NK-92 (cell line): ENCODE measurements around the gene OPHN1.
"Not testable (repeated sequence)": the region's sequence is repeated elsewhere in the genome, so short reads cannot be mapped to it uniquely, and the experiment has no call there.

Experiments
- DNase-seq: peaks from one replicate; lab custom pipeline; 2025; ENCODE audit not compliant: unreplicated experiment; lab: John Stamatoyannopoulos, UW

OPHN1 gene

DNA sequence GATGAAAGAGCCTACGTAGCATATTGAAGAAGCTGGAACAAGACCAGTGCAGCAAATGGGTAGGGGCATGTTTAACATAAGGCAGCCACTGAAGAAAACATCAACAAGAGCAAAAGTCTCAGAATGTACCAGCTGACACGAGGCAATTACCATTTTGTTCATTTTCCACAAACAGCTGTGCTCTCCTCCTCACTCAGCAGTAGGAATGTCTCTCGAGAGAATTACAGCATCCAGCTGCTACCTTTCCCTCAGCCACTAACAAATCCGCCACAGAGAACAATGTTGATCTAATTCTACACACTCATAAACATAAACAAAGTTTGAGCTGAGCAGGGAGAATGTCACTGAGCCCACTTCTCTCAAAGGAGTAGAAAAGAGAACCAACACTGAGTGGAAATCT, 68.0 kb downstream of the OPHN1 start:
- DNase-seq: no peak

DNA sequence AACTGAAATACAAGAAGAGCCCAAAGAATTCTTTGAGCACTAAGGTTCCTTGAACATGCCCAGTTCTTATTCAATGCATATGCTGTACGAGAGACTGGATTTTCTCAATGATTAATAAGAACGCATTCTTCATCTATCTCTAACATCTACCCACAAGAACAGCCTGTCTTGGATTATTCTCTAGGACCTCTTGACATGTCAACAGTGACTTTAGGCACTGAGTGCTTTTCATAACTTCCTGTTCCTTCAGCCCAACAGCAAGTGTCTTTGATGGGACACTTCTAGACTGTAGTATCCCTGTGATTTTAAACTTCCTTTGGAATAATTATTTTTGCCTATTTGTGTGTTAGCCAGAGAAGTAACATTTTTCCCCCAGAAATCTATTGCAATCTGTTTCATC, 69.3 kb downstream of the OPHN1 start:
- no peak for DNase-seq

DNA sequence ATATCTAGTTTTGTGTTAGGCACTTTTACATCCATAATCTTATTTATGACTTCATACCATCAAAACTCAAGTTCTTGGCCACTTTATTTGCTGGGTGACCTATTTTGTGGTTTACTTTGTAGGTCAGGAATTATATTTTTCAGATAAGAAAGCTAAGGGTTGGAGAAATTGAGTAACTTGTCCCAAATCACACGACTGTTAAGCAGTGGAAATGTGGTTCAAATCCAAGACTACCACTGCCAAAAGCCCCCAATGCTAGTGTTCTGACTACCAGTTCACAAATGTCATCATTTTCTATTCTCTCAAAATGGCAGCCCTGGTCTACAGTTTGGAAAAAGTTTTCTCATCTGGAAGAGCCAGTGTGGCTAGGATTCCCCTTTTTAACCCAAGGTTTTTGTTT, 74.6 kb downstream of the OPHN1 start:
- DNase-seq: no peak

DNA sequence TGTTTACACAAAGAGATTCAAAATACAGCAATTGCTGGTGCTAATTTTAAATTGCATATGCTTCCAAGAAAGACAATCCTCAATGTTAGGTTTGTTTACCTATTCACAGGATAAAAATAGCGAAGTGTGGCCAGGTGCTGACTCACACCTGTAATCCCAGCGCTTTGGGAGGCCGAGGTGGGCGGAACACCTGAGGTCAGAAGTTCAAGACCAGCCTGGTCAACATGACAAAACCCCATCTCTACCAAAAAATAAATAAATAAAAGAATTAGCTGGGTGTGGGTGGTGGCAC, 77.7 kb downstream of the OPHN1 start:
- no peak for DNase-seq

DNA sequence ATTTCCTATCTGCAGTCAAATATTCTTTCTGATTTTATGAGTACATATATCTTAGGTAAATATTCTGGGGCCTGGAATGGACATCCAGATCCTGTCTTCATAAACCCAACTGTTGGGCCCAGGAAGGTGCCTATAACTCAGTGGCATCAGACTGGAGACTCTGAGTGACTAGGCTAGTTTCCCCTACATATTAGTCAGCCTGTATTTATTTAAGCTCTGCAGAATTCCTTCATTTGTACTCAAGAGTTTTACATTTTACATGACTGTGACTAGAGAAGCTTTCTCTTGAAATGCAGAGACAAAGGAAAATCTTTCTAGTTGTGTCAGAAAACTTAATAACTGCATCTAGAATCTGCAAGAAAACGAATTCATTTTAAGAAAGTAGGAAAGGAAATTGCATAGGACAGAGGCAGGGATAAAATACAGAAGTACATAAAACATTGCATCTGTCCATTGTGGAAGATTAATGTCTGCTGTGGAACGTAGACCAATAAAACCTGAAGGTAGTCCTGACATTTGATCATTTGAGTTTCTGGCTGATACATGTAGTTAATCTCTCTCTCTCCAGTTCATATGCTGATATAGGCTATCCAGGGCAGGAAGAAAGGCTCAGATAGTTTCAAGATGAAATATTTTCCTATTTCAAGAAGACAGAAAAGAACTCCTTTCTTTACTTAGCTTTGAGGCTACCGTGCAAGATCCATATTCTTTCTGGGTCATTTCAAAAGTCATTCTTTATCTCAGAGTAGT, 78.2 kb downstream of the OPHN1 start:
- DNase-seq: no peak

DNA sequence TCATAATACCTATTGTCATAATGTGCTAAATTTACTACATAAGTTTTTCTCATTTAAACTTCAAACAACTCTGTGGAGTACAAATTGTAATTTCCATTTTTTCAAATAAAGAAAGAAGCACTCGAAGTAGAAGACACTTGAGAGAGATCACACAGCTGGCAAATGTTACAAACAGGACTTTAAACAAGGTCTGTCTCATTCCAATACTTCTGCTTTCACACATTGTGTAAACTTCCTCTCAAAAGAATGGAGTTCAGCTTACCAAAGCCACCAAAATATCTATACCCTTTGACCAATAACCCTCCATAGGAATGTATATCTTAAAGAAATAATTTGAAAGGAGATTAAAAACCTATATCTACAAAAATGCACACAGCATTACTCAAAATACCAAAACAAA, 88.3 kb downstream of the OPHN1 start:
- DNase-seq: no peak

DNA sequence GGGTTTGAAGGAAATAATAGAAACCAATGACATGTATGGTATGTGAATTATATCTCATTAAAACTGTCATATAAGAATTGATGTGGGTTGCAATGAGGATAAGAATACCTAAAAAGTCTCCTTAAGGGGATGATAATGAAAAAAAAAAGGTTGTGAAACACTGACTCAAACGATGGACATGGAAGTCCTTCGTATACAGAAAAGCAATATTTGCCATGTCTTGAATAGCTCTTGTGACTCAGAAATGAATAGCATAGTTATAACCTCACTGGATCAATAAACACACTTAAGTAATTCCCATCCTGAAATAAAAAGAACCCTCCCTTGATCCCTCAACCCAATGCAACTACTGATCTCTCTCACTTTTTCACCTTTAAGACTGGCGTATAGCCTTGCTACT, 89.7 kb downstream of the OPHN1 start:
- no peak for DNase-seq

DNA sequence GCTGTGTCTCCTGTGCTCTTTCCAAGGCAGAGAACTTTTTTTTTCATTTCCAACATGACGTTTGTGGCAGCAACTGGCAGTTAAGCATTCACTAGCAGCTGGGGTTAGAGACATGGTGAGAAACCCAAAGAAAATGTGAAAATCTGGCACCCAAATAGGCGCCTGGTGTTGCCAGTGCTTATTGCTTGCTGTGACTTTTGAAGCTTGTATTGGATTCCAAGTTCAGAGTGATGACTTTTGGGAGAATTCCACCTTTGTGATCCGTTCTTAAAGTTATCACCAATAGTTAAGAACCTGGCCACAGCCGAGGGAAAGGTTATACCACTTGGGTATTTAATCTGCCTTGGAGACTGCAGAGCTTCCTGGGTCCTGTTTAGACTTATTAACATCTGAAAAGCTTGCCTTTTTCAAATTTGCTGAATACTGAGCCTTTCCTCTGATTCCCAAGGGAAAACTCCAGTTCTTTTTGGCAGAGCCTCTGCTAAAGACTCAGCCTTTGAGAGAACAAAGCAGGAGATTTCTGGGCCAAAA, 101.0 kb downstream of the OPHN1 start:
- no peak for DNase-seq

DNA sequence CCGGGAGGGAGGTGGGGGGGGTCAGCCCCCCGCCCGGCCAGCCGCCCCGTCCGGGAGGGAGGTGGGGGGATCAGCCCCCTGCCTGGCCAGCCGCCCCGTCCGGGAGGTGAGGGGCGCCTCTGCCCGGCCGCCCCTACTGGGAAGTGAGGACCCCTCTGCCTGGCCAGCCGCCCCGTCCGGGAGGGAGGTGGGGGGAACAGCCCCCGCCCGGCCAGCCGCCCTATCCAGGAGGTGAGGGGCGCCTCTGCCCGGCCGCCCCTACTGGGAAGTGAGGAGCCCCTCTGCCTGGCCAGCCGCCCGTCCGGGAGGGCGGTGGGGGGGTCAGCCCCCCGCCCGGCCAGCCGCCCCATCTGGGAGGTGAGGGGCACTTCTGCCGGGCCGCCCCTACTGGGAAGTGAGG, 106.5 kb downstream of the OPHN1 start:
- not testable (repeated sequence) for DNase-seq

DNA sequence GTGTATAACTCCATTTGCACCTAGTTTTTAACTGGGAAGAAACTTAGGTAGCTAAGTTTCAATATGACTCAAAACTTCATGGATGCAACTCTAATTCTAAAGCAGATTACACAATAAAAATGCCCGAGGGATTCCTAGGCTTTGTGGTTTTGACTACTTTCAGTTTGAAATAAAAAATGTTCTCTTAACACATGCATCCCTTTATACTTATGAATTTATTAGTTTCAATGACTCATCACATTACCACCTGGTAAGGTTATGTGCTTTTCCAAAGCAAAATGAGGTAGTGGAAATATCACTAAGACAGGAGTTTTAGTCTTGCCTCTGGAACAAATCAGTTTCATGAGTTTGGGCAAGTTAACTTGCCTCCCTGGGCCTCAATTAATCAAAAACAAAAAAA, 125.5 kb downstream of the OPHN1 start:
- DNase-seq: no peak

DNA sequence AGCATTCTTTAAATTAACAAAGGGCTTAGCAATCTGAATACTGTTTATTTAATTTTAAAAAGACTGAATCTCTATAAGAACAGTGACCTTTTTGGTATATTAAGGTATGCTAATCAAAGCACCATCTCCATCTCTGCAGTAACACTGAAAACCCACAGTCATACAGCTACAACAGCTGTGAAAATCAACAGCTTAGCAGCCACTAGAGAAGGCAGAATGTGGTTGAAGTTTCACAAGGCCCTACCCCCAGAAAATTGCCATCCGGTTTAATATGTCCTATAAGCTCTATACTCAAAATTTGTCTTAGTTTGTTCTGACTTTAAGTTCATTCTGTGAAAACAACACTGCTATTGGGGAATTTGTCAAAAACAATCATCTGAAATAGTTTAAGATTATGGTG, 128.7 kb downstream of the OPHN1 start:
- DNase-seq: no peak

DNA sequence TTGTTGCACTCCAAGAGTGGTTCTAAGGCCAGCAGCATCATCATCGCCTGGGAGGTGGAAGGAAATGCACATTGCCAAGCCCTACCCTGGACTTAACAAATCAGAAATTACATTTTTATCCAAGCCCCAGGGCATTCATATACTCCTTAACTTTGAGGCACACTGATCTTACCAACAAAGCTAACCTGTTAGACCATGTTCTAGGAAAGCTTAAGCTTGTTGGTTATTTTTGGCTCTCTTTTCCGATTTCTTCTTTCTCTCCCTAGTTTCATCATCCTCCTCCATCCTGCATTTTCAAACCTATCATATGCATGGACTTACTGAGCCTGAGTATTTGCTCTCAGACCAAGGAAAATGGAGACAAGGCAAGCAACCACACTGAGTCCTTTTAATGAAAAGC, 133.4 kb downstream of the OPHN1 start:
- no peak for DNase-seq

DNA sequence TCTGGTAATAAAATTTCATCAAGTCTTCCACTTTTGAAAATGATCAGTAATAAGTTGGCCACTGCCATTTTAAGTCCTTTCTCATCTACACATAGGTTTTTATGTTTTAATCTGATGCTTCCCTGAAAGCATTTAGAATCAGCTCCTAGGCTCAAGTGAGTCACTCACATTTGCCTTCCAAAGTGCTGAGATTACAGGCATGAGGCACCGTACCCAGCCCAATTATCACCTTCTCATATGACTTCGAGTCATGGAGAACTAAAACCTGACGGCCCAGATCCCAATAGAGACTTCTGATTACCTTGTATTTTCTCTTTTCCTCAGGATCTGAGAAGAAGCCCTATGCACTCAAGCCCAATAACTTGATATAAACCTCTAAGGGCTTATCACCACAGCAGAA, 140.8 kb downstream of the OPHN1 start:
- no peak for DNase-seq

DNA sequence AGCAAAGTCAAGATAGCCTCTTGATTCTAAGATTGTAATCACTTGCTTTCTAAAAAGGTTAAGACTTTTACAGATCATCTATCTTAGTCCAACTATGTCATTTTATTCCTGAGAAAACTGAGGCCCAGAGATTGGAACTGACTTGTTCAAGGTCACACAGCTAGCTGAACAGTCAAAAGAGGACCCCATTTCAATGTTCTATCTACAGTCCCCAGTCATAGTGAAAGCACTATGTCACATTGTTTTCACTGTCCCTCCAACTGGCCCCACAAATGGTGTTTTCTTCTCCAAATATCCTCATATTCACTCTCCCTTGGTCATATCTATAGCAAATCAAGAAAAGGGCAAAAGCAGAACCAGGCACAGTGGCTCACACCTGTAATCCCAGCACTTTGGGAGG, 145.2 kb downstream of the OPHN1 start:
- no peak for DNase-seq

DNA sequence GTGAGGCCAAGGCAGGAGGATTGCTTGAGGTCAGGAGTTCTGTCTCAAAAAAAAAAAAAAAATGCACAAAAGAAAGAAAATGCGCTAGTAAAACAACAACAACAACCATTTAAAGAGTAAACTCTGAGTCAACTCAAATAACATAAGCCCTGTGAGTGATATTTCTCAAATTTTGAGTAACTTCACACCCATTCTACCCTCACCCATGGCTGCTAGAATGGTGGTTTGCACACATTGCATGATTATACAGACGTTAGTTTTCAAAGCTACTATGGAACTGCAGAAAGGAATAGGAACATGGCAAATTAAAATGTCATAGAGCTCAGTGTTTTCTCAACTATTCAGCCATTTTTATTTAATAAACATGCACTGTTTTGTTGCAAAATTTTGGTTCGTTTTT, 145.9 kb downstream of the OPHN1 start:
- no peak for DNase-seq

DNA sequence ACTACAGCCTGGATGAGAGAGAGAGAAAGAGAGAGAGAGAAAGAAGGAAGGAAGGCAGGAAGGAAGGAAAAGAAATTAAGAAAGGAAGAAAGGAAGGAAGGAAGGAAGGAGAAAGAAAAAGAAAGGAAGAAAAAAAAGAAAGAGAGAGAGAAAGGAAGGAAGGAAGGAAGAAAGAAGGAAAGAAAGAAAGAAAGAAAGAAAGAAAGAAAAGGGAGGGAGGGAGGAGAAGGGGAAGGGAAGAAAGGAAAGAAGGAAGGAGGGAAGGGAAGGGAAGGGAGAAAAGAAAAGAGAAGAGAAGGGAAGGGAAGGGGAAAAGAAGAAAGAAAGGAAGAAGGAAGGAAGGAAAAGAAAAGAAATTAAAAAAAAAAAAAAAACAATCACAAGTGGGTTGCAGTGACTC, 146.3 kb downstream of the OPHN1 start:
- DNase-seq: no peak

DNA sequence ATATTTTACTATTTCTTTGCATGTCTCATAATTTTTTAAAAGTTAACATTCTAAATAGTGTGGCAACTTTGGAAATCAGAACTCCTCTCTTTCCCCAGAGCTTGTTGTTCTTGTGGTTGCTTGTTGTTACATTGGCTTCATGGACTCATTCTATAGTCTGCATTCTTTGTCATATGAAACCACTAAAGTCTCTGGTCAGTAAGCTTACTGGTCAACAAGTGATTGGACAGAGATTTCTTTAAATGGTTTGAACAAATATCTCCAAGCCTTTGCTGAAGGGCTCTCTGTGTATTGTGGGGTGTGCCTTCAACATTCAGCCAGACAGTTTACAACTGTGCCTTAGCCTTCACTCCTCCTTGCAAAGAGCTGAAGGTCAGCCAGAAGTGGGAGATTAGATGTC, 147.2 kb downstream of the OPHN1 start:
- DNase-seq: no peak

DNA sequence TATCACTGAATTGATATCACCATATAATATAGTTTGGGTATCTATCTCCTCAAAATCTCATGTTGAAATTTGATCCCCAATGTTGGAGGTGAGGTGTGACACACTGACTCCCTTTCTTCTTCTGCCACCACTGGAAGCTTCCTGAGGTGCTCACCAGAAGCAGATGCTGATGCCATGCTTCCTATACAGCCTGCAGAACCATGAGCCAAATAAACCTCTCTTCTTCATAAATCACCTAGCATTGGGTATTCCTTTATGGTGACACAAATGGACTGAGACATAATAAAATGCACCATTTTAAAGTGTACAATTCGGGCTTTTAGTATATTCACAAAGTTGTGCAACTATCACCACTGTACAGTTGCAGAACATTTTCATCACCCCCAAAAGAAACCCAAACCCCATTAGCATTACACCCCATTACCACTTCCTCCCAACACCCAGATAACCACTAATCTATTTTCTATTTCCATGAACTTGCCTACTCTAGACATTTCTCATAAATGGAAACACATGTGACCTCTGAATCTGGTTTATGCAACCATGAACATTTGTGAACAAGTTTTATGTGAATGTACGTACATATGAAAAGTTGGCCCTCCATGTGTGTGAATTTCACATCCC, 148.9 kb downstream of the OPHN1 start:
- no peak for DNase-seq

DNA sequence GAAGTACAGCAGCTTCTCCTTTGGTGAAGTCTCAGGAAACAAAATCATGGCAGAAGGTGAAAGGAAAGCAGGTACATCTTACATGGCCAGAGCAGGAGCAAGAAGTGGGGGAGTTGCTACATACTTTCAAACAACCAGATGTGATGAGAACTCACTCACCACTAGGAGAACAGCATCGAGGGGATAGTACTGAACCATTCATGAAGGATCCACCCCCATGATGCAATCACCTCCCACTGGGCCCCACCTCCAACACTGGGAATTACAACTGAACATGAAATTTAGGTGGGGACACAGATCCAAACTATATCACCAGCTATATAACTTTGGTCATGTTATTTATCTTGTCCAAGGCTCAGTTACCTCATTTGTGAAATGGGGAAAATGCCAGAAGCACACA, 159.4 kb downstream of the OPHN1 start:
- no peak for DNase-seq

DNA sequence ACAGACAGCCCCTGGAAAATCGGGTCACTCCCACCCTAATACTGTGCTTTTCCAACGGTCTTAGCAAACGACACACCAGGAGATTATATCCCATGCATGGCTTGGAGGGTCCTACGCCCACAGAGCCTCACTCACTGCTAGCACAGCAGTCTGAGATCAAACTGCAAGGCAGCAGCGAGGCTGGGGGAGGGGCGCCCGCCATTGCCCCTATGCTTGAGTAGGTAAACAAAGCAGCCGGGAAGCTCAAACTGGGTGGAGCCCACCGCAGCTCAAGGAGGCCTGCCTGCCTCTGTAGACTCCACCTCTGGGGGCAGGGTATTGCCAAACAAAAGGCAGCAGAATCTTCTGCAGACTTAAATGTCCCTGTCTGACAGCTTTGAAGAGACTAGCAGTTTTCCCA, 168.5 kb downstream of the OPHN1 start:
- DNase-seq: not testable (repeated sequence)

DNA sequence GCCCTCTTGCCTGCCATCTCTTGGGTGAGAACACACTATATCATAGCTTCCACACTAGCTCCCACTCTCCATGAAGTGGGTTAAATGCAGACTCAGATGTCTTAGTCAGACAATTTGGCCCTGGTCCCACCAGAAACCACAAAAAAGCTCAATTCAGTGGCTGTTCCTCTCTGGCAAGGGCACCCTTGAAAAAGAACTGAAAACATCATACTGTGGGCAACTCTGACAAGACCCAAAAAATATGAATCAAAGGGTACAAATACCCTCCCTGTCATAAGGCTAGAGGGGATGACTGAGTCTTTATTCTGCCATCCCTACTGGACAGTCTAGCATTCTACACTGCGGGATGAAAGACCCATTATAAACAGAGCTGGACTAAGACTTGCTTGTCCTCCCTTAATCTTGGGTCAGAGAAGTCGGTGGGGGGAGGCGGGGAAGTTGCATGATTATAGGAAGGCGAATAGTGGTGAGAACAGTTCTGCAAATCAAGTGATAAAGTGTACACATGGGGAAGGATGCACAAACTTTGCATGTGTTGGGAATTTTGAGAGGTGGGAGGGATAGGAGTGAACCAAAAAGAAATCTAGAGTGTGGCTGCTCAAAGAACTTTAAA, 172.1 kb downstream of the OPHN1 start:
- no peak for DNase-seq

DNA sequence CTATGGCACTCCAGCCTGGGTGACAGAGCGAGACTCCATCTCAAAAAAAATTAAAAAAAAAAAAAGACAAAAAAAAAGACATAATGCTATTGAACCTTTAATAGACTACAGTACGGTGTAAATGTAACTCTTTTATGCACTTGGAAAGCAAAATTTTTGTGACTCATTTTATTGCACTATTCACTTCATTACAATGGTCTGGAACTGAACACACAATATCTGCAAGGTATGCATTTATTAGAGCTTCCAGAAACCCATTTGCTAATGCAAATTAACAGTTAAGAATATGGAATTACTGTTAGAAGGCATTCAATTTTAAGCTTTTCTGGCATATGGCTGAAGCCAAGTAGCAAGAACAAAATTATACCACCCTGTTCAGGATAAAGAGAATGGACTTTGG, 176.3 kb downstream of the OPHN1 start:
- no peak for DNase-seq
